HCT116 (cell line): ENCODE data around the gene WDPCP. TPM values are rescaled to one million over a fixed set of nuclear protein-coding genes. Genes with fewer than 3 reads are reported as not detected.

Experiments
- ATAC-seq: fragments of 200-7000 bp; cut with Tn5 transposase; 2 replicates; pipeline ENCODE4 v1.9.1; 2020; ENCODE audit warnings: mild to moderate bottlenecking, moderate library complexity
- BruUV-seq: library from RNA; stranded (reverse); fragments of 400-500 nt; replicated peaks from 2 replicates; lab custom pipeline; 2021; lab: Mats Ljungman, UMichigan
- CTCF ChIA-PET: fragments of 300-600 bp; sonication (Branson Sonifier 250); formaldehyde crosslinking; loops from one replicate; lab custom pipeline; 2021; ENCODE audit warnings: antibody characterized with exemption; lab: Charles Lee
- POLR2A ChIA-PET: fragments of 300-600, 350-600 bp; sonication (Branson Sonifier 250); formaldehyde crosslinking; loops from one replicate; lab custom pipeline; 2021; ENCODE audit warnings: antibody characterized with exemption; lab: Charles Lee
- RAD21 ChIA-PET, 2 experiments: fragments of 300-600 bp; sonication (Branson Sonifier 250); formaldehyde crosslinking; loops; one replicate each; lab custom pipeline; 2023; ENCODE audit warnings: low total read pairs in 2 of 2; ENCODE audit not compliant: uncharacterized antibody in 2 of 2, unreplicated experiment in 2 of 2, low non-redundant PET in 1 of 2; lab: Charles Lee
- DNase-seq: peaks from one replicate; pipeline ENCODE4 v3.0.0-alpha.2; 2010; ENCODE audit warnings: low read depth, low spot score
- H2AFZ ChIP-seq: fragments of 200-600 bp; shearing (Covaris generic), sonication (generic); 2 replicates; pipeline ENCODE4 v1.6.1; 2017; ENCODE audit warnings: low read depth, mixed run types, mixed read lengths, antibody characterized with exemption, low read length; ENCODE audit not compliant: poor library complexity, severe bottlenecking
- H3K27ac ChIP-seq: 2 replicates; pipeline ENCODE4 v1.5.1; 2012; ENCODE audit warnings: low read depth, low read length
- H3K27me3 ChIP-seq: fragments of 200-600 bp; sonication (generic); 2 replicates; pipeline ENCODE4 v1.6.1; 2016; ENCODE audit warnings: mixed run types, low read length, mixed read lengths; ENCODE audit not compliant: insufficient read depth
- H3K36me3 ChIP-seq, 2 experiments: fragments of 200-500 bp in 1 of 2; fragments of 200-600 bp in 1 of 2; sonication (Bioruptor generic) in 1 of 2; sonication (generic) in 1 of 2; 2 replicates each; pipeline versions ENCODE4 v1.5.1 to v1.6.1; 2014 to 2016; ENCODE audit warnings: low read length in 2 of 2, inconsistent platforms in 1 of 2, mixed read lengths in 1 of 2, mixed run types in 1 of 2; ENCODE audit not compliant: insufficient read depth in 2 of 2, control insufficient read depth in 1 of 2
- H3K4me1 ChIP-seq, 2 experiments: fragments of 200-600 bp in 1 of 2; sonication (generic) in 1 of 2; 2 replicates each; pipeline versions ENCODE4 v1.5.1 to v1.6.1; 2012 to 2017; ENCODE audit warnings: low read length in 2 of 2, inconsistent platforms in 1 of 2, mild to moderate bottlenecking in 1 of 2, mixed read lengths in 1 of 2, mixed run types in 1 of 2, moderate library complexity in 1 of 2; ENCODE audit not compliant: insufficient read depth in 2 of 2, control insufficient read depth in 1 of 2
- H3K4me2 ChIP-seq: fragments of 200-600 bp; sonication (generic); 2 replicates; pipeline ENCODE4 v1.6.1; 2017; ENCODE audit warnings: mixed run types, low read length, mixed read lengths
- H3K4me3 ChIP-seq, 2 experiments: fragments of 200-600 bp in 1 of 2; sonication (generic) in 1 of 2; replicated peaks in 1 of 2; 2 replicates each; pipeline ENCODE4 v1.5.1; 2011 to 2016; ENCODE audit warnings: low read length in 2 of 2, control low read depth in 1 of 2, low read depth in 1 of 2, mild to moderate bottlenecking in 1 of 2, mixed read lengths in 1 of 2, mixed run types in 1 of 2
- H3K79me2 ChIP-seq: fragments of 200-600 bp; sonication (generic); 2 replicates; pipeline ENCODE4 v1.6.1; 2017; ENCODE audit warnings: mild to moderate bottlenecking, mixed run types, low read length, moderate library complexity, mixed read lengths; ENCODE audit not compliant: insufficient read depth
- H3K9ac ChIP-seq: fragments of 200-600 bp; sonication (generic); 2 replicates; pipeline ENCODE4 v1.6.1; 2016; ENCODE audit warnings: low read length, mixed read lengths
- H3K9me2 ChIP-seq: fragments of 200-600 bp; sonication (generic), shearing (Covaris generic); 2 replicates; pipeline ENCODE4 v1.6.1; 2017; ENCODE audit warnings: mixed run types, mild to moderate bottlenecking, moderate library complexity; ENCODE audit not compliant: insufficient read depth
- H3K9me3 ChIP-seq, 2 experiments: fragments of 200-500 bp in 1 of 2; fragments of 200-600 bp in 1 of 2; sonication (Bioruptor generic) in 1 of 2; sonication (generic) in 1 of 2; 2 replicates each; pipeline ENCODE4 v1.6.1; 2014 to 2017; ENCODE audit warnings: low read length in 2 of 2, mixed read lengths in 2 of 2, inconsistent platforms in 1 of 2, low read depth in 1 of 2, mild to moderate bottlenecking in 1 of 2, mixed run types in 1 of 2, moderate library complexity in 1 of 2; ENCODE audit not compliant: control insufficient read depth in 1 of 2, insufficient read depth in 1 of 2
- H4K20me1 ChIP-seq: fragments of 200-600 bp; sonication (generic), shearing (Covaris generic); 2 replicates; pipeline ENCODE4 v1.6.1; 2017; ENCODE audit warnings: mixed run types, mild to moderate bottlenecking, moderate library complexity; ENCODE audit not compliant: insufficient read depth
- ATF3 ChIP-seq: IDR thresholded peaks from 2 replicates; pipeline ENCODE4 v1.6.1; 2012
- CBX3 ChIP-seq: IDR thresholded peaks from 2 replicates; pipeline ENCODE4 v1.6.1; 2012; ENCODE audit warnings: low read depth
- CEBPB ChIP-seq: IDR thresholded peaks from 2 replicates; pipeline ENCODE4 v1.6.1; 2012; ENCODE audit warnings: low read depth
- CTCF ChIP-seq, 3 experiments: fragments of 200-600 bp in 1 of 3; sonication (generic) in 1 of 3; IDR thresholded peaks in 2 of 3; conservative IDR thresholded peaks in 1 of 3; 2 replicates each; pipeline ENCODE4 v1.5.1; 2012 to 2017; ENCODE audit warnings: low read depth in 2 of 3, low read length in 2 of 3, antibody characterized with exemption in 1 of 3, borderline replicate concordance in 1 of 3, control low read depth in 1 of 3, mild to moderate bottlenecking in 1 of 3, mixed read lengths in 1 of 3, mixed run types in 1 of 3, moderate library complexity in 1 of 3; ENCODE audit not compliant: insufficient read depth in 1 of 3
- EGR1 ChIP-seq: IDR thresholded peaks from 2 replicates; pipeline ENCODE4 v1.6.1; 2012; ENCODE audit warnings: low read depth
- EZH2phosphoT487 ChIP-seq: fragments of 200-600 bp; IDR thresholded peaks from 2 replicates; pipeline ENCODE4 v1.6.1; 2018; ENCODE audit warnings: antibody characterized with exemption, borderline replicate concordance
- FOSL1 ChIP-seq: IDR thresholded peaks from 2 replicates; pipeline ENCODE4 v1.6.1; 2012; ENCODE audit warnings: low read depth
- JUND ChIP-seq: IDR thresholded peaks from 2 replicates; pipeline ENCODE4 v1.6.1; 2012
- MAX ChIP-seq: IDR thresholded peaks from 2 replicates; pipeline ENCODE4 v1.6.1; 2012
- POLR2A ChIP-seq: IDR thresholded peaks from 2 replicates; pipeline ENCODE4 v1.7.0; 2011; ENCODE audit warnings: borderline replicate concordance; ENCODE audit not compliant: insufficient read depth, insufficient read length; ENCODE audit errors: extremely low read depth
- POLR2AphosphoS5 ChIP-seq: IDR thresholded peaks from 2 replicates; pipeline ENCODE4 v1.6.1; 2011; ENCODE audit warnings: mild to moderate bottlenecking, low read depth, low read length, moderate library complexity
- RAD21 ChIP-seq: IDR thresholded peaks from 2 replicates; pipeline ENCODE4 v1.6.1; 2012; ENCODE audit warnings: low read depth, mild to moderate bottlenecking
- REST ChIP-seq: IDR thresholded peaks from 2 replicates; pipeline ENCODE4 v1.6.1; 2012; ENCODE audit warnings: low read depth
- TCF7L2 ChIP-seq: IDR thresholded peaks from 2 replicates; pipeline ENCODE4 v1.7.0; 2011; ENCODE audit warnings: borderline replicate concordance, inconsistent platforms; ENCODE audit not compliant: insufficient read depth, insufficient read length; ENCODE audit errors: extremely low read depth
- YY1 ChIP-seq: IDR thresholded peaks from 2 replicates; pipeline ENCODE4 v1.6.1; 2011; ENCODE audit warnings: low read length, low read depth, moderate library complexity, mild to moderate bottlenecking; ENCODE audit not compliant: insufficient replicate concordance; ENCODE audit errors: extremely low read depth
- ZBTB33 ChIP-seq: IDR thresholded peaks from 2 replicates; pipeline ENCODE4 v1.6.1; 2011; ENCODE audit warnings: mild to moderate bottlenecking, low read length, moderate library complexity; ENCODE audit not compliant: insufficient replicate concordance; ENCODE audit errors: extremely low read depth
- ZNF274 ChIP-seq: fragments of 200-500 bp; sonication (Bioruptor generic); IDR thresholded peaks from 2 replicates; pipeline ENCODE4 v1.6.1; 2014; ENCODE audit warnings: mild to moderate bottlenecking, low read depth, low read length, inconsistent platforms
- intact Hi-C: fragments of 100-400 bp; cut with micrococcal nuclease; formaldehyde crosslinking; loops from 2 replicates; pipeline ENCODE4 v1.10.0; 2022
- total RNA-seq: library from RNA; stranded (reverse); gene quantifications from one replicate; pipeline ENCODE4 v1.2.1, GENCODE V29; 2021; ENCODE audit not compliant: unreplicated experiment

Gene WDPCP
- total RNA-seq, 1 experiment from 2014 or later, result 4.1 TPM

GRCh38 chr2:63438181-63438580 is 150.1 kb downstream of the WDPCP start:
- CTCF ChIA-PET, result interaction anchor here (1.1 to 2.8 kb wide), 3 partner anchors 13 to 49 kb away, joined by 3 to 9 read pairs (median 3); no protein-coding TSS in a partner anchor
- Histone ChIP-seq H3K9me2 (no peaks in the 10 kb centered on the region), H2AFZ (no peak overlapping the region), H3K79me2 (no peaks in the 10 kb centered on the region), H3K9me3 (no peaks in the 10 kb centered on the region), H3K36me3 (no peaks in the 10 kb centered on the region), H3K27me3 (no peaks in the 10 kb centered on the region), H3K27ac (no peak overlapping the region), H3K4me3 (no peak overlapping the region), H3K4me1 (no peaks in the 10 kb centered on the region), H4K20me1 (no peaks in the 10 kb centered on the region), H3K4me2 (no peak overlapping the region), H3K9ac (no peak overlapping the region)
- RAD21 ChIA-PET, result no interaction called here
- TF ChIP-seq CBX3 (no peak), POLR2AphosphoS5 (no peak), CTCF (IDR thresholded peaks at IDR 0.05 in 2 of 3, conservative IDR thresholded peaks at IDR 0.05 in 1 of 3; ENCODE audit: borderline replicate concordance in 1 of 3, insufficient read depth in 1 of 3, low read depth in 2 of 3, low read length in 2 of 3) (no peak), ZBTB33 (no peak), REST (no peak), CEBPB (no peak), EGR1 (no peak), POLR2A (no peak), RAD21 (no peak), YY1 (no peak), FOSL1 (no peak), JUND (no peak), MAX (no peak), ATF3 (no peak), ZNF274 (no peak), TCF7L2 (no peak), EZH2phosphoT487 (no peak)
- BruUV-seq, result no TSS peak
- DNase-seq (no peak), ATAC-seq (no peak)
- POLR2A ChIA-PET, result no interaction called here
- intact Hi-C loops, result no loop called here
